ENCODE data around the gene SETBP1. TPM values are rescaled to one million over a fixed set of nuclear protein-coding genes. Genes with fewer than 3 reads are reported as not detected.

The SETBP1 gene
- total RNA-seq, 1 experiment from 2014 or later, result 0.23 TPM

DNA sequence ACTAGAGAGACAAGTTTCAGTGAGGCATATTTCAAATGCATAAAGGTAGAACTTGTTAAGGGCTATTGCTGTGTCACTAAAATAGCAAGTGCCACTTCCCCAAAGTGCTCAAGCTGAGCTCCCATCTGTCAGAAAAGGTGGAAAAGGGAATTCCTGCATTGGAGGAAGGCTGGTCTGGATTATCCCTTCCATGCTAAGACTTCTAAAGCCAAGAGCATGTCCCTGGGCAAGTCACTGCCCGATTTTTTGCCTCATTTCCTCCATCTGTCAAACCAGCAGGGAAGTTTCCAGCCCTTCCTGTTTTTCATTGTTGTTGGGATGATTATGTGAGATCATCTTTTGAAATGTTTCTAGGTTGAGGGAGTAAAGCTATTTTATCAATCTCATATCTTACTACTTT lies 175.5 kb downstream of the SETBP1 start:
- Histone ChIP-seq H3K27me3 (ENCODE audit: control insufficient read depth, insufficient read depth, low read length) (no peaks in the 10 kb centered on the region), H3K9me3 (ENCODE audit: control insufficient read depth, insufficient read depth, low read depth, low read length) (no peaks in the 10 kb centered on the region), H3K4me1 (ENCODE audit: control insufficient read depth, insufficient read depth, low read length) (no peaks in the 10 kb centered on the region), H3K4me3 (ENCODE audit: low read depth in 2 of 2, low read length in 2 of 2) (no peak overlapping the region), H3K36me3 (ENCODE audit: control insufficient read depth, insufficient read depth, low read length) (no peaks in the 10 kb centered on the region), H3K27ac (ENCODE audit: low read length) (no peak overlapping the region)
- DNase-seq (ENCODE audit: low read depth, low spot score) (no peak), ATAC-seq (no peak)
- ChIA-PET CTCF (no interaction called here), POLR2A (no interaction called here)
- BruUV-seq (replicated peaks), result no TSS peak
- intact Hi-C loops (cut with micrococcal nuclease; ENCODE audit: unreplicated experiment), result no loop called here
- in situ Hi-C loops (cut with HindIII; ENCODE audit: low pct_unique_long_range_greater_than_20kb, low sequenced_read_pairs), result no loop called here
- TF ChIP-seq, protein P1, sequence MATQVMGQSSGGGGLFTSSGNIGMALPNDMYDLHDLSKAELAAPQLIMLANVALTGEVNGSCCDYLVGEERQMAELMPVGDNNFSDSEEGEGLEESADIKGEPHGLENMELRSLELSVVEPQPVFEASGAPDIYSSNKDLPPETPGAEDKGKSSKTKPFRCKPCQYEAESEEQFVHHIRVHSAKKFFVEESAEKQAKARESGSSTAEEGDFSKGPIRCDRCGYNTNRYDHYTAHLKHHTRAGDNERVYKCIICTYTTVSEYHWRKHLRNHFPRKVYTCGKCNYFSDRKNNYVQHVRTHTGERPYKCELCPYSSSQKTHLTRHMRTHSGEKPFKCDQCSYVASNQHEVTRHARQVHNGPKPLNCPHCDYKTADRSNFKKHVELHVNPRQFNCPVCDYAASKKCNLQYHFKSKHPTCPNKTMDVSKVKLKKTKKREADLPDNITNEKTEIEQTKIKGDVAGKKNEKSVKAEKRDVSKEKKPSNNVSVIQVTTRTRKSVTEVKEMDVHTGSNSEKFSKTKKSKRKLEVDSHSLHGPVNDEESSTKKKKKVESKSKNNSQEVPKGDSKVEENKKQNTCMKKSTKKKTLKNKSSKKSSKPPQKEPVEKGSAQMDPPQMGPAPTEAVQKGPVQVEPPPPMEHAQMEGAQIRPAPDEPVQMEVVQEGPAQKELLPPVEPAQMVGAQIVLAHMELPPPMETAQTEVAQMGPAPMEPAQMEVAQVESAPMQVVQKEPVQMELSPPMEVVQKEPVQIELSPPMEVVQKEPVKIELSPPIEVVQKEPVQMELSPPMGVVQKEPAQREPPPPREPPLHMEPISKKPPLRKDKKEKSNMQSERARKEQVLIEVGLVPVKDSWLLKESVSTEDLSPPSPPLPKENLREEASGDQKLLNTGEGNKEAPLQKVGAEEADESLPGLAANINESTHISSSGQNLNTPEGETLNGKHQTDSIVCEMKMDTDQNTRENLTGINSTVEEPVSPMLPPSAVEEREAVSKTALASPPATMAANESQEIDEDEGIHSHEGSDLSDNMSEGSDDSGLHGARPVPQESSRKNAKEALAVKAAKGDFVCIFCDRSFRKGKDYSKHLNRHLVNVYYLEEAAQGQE (IDR thresholded peaks at IDR 0.05; ENCODE audit: insufficient read depth in 1 of 2, low read depth in 2 of 2, low read length in 1 of 2), result no peak
- TF ChIP-seq, protein P2, sequence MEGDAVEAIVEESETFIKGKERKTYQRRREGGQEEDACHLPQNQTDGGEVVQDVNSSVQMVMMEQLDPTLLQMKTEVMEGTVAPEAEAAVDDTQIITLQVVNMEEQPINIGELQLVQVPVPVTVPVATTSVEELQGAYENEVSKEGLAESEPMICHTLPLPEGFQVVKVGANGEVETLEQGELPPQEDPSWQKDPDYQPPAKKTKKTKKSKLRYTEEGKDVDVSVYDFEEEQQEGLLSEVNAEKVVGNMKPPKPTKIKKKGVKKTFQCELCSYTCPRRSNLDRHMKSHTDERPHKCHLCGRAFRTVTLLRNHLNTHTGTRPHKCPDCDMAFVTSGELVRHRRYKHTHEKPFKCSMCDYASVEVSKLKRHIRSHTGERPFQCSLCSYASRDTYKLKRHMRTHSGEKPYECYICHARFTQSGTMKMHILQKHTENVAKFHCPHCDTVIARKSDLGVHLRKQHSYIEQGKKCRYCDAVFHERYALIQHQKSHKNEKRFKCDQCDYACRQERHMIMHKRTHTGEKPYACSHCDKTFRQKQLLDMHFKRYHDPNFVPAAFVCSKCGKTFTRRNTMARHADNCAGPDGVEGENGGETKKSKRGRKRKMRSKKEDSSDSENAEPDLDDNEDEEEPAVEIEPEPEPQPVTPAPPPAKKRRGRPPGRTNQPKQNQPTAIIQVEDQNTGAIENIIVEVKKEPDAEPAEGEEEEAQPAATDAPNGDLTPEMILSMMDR (IDR thresholded peaks at IDR 0.05), result no peak
- TF ChIP-seq POLR2AphosphoS5 (IDR thresholded peaks at IDR 0.05; ENCODE audit: low read depth, low read length) (no peak), SIN3A (IDR thresholded peaks at IDR 0.05; ENCODE audit: borderline replicate concordance, insufficient read depth, low read depth, low read length) (no peak), TCF7L2 (IDR thresholded peaks at IDR 0.05; ENCODE audit: low read depth, low read length) (no peak)

- no TSS peak for BruUV-seq (replicated peaks)
- H3K4me3 ChIP-seq (ENCODE audit: low read depth in 2 of 2, low read length in 2 of 2), result no peak overlapping the region
- ChIA-PET POLR2A (interaction anchor here (0.7 kb wide), 1 partner anchor 1183 kb away, joined by 3 read pairs; no protein-coding TSS in a partner anchor), CTCF (no interaction called here)
- no peaks in the 10 kb centered on the region for H3K4me1 ChIP-seq (ENCODE audit: control insufficient read depth, insufficient read depth, low read length)
- in situ Hi-C loops (cut with HindIII; ENCODE audit: low pct_unique_long_range_greater_than_20kb, low sequenced_read_pairs) (no loop called here), intact Hi-C loops (cut with micrococcal nuclease; ENCODE audit: unreplicated experiment) (no loop called here)
- DNase-seq (ENCODE audit: low read depth, low spot score) (no peak), ATAC-seq (no peak)
- no peaks in the 10 kb centered on the region for H3K36me3 ChIP-seq (ENCODE audit: control insufficient read depth, insufficient read depth, low read length)
- no peaks in the 10 kb centered on the region for H3K27me3 ChIP-seq (ENCODE audit: control insufficient read depth, insufficient read depth, low read length)
- TF ChIP-seq, protein P2 (IDR thresholded peaks at IDR 0.05), result no peak
- TF ChIP-seq SIN3A (IDR thresholded peaks at IDR 0.05; ENCODE audit: borderline replicate concordance, insufficient read depth, low read depth, low read length) (no peak), TCF7L2 (IDR thresholded peaks at IDR 0.05; ENCODE audit: low read depth, low read length) (no peak), POLR2AphosphoS5 (IDR thresholded peaks at IDR 0.05; ENCODE audit: low read depth, low read length) (no peak)
- TF ChIP-seq, protein P1 (IDR thresholded peaks at IDR 0.05; ENCODE audit: insufficient read depth in 1 of 2, low read depth in 2 of 2, low read length in 1 of 2), result no peak
- H3K27ac ChIP-seq (ENCODE audit: low read length), result no peak overlapping the region
- no peaks in the 10 kb centered on the region for H3K9me3 ChIP-seq (ENCODE audit: control insufficient read depth, insufficient read depth, low read depth, low read length)
These were observed 176.4 kb downstream of the SETBP1 start for GRCh38 chr18:44857081-44857480.
